HepG2 (cell line): Measurements from ENCODE around the gene CTSA. TPM values are rescaled to one million over a fixed set of nuclear protein-coding genes. Genes with fewer than 3 reads are reported as not detected.

Experiments used
- ATF7 ChIP-seq, 2 experiments: fragments of 450-650 bp in 1 of 2; sonication (generic) in 1 of 2; formaldehyde crosslinking in 1 of 2; IDR thresholded peaks; 2 replicates each; pipeline versions ENCODE4 v1.4.0 to v1.6.1; 2016 to 2020; ENCODE audit warnings: antibody characterized with exemption in 1 of 2, mild to moderate bottlenecking in 1 of 2, missing genetic modification reagents in 1 of 2
- CEBPZ ChIP-seq: IDR thresholded peaks from 2 replicates; pipeline ENCODE4 v1.6.1; 2012; ENCODE audit warnings: low read length, improper control_type of control experiment
- KDM2A ChIP-seq: sonication (generic); formaldehyde crosslinking; IDR thresholded peaks from 2 replicates; pipeline ENCODE4 v1.4.0; 2020; ENCODE audit warnings: low read depth, missing genetic modification reagents, borderline replicate concordance
- KDM3A ChIP-seq: IDR thresholded peaks from 2 replicates; pipeline ENCODE4 v1.6.1; 2018; ENCODE audit warnings: low read depth, missing compliant biosample characterization
- KDM5B ChIP-seq: sonication (generic); formaldehyde crosslinking; IDR thresholded peaks from 2 replicates; pipeline ENCODE4 v1.4.0; 2020; ENCODE audit warnings: missing genetic modification reagents, mild to moderate bottlenecking, borderline replicate concordance
- ZMYM4 ChIP-seq: sonication (generic); formaldehyde crosslinking; IDR thresholded peaks from 2 replicates; pipeline ENCODE4 v1.8.1; 2023; ENCODE audit warnings: mild to moderate bottlenecking, missing genetic modification reagents
- ZNF318 ChIP-seq: sonication (generic); formaldehyde crosslinking; IDR thresholded peaks from 2 replicates; pipeline ENCODE4 v1.4.0; 2020; ENCODE audit warnings: mild to moderate bottlenecking, missing genetic modification reagents
- ZNF501 ChIP-seq: sonication (generic); formaldehyde crosslinking; IDR thresholded peaks from 2 replicates; pipeline ENCODE4 v1.5.1; 2020; ENCODE audit warnings: mild to moderate bottlenecking, moderate library complexity, missing genetic modification reagents
- ZNF574 ChIP-seq: sonication (generic); formaldehyde crosslinking; IDR thresholded peaks from 2 replicates; pipeline ENCODE4 v1.4.0; 2020; ENCODE audit warnings: missing genetic modification reagents
- ZSCAN31 ChIP-seq: sonication (generic); formaldehyde crosslinking; IDR thresholded peaks from 2 replicates; pipeline ENCODE4 v1.5.0; 2020; ENCODE audit warnings: low read depth, mild to moderate bottlenecking, missing genetic modification reagents
- ZZZ3 ChIP-seq: sonication (generic); formaldehyde crosslinking; IDR thresholded peaks from 2 replicates; pipeline ENCODE4 v1.4.0; 2020; ENCODE audit warnings: missing genetic modification reagents, mild to moderate bottlenecking, borderline replicate concordance
- polyA plus RNA-seq, 8 experiments: library from polyadenylated mRNA; depleted of rRNA in 3 of 8; stranded (reverse) in 7 of 8; unstranded in 1 of 8; fragments of >200 nt; fragmentation: Illumina TruSeq in 4 of 8; extraction: Trizol in 4 of 8; gene quantifications; 2 replicates each; pipeline versions ENCODE4 v1.2.1 to v1.2.3, GENCODE V29; 2011 to 2016; ENCODE audit warnings: low read depth in 4 of 8, missing spikeins in 1 of 8, mixed read lengths in 1 of 8; ENCODE audit not compliant: insufficient read depth in 1 of 8
- total RNA-seq, 5 experiments: library from RNA; depleted of rRNA; stranded (reverse); fragments of >200 nt; fragmentation: Illumina TruSeq; extraction: Trizol; gene quantifications; 2 replicates each; pipeline ENCODE4 v1.2.3, GENCODE V29; 2016; ENCODE audit warnings: low read depth in 1 of 5
- TF ChIP-seq, protein P1 (sequence below): IDR thresholded peaks from 2 replicates; pipeline ENCODE4 v1.6.1; 2016; ENCODE audit warnings: low read depth, borderline replicate concordance

CTSA gene
- total and polyA plus RNA-seq, 2 of the 13 experiments (the other 11 are each of a cell fraction or from before 2014, with no cell fraction given) = 202 to 231 TPM

DNA sequence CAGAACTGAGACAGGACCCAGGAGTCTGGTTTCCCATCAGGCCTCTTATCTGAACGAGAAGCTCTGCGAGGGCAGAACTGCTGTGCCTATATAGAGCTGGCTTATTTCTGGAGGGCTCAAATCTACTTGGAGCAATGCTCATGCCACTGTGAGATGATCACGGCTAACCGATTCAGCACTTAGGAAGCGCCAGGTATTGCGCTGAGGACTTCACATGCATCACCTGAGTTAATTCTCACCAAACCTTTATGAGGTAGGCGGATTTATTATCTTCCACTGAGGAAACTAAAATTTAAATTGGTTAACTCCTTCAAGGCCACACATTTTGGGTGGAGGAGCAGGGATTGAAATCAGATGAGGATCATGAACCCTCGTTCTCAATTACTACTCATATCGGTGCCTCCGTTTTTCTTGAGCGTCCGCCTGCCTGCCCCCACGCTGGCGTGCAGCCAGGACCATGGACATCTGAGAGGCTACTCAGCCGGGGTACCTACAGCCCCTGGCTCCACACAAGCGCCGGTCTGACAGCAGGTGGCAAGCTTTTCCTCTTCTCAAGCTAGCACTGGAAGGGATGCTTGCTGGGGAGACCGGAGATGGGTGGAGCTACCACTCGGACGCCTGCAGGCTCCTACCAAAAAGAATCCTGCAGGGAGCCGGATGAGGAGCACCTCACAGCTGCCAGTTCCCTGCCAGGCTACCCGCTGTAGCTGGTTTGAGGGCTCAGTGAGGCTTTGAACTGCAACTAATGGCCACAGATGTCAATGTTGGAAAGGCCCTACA lies 42.3 kb downstream of the CTSA start (continued):
- TF ChIP-seq CEBPZ (no peak), ATF7 (IDR thresholded peaks at IDR 0.05) (no peak), ATF7 (CRISPR knock-in tag; IDR thresholded peaks at IDR 0.05) (no peak; the same call in 1 of the 2 replicates), KDM5B (CRISPR knock-in tag) (no peak), ZZZ3 (CRISPR knock-in tag) (peak; percentile 60; the same call in 1 of the 2 replicates), ZNF574 (CRISPR knock-in tag) (peak; percentile 69; the same call in 1 of the 2 replicates), ZSCAN31 (CRISPR knock-in tag) (peak; percentile 89), ZMYM4 (CRISPR knock-in tag) (peak; percentile 41), ZNF318 (CRISPR knock-in tag) (0 out of 2 replicates have a peak, but pooled peaks have one; percentile 94), KDM3A (peak; percentile 69; the same call in 1 of the 2 replicates), ZNF501 (peak; percentile 0; the same call in 1 of the 2 replicates), KDM2A (CRISPR knock-in tag) (peak; percentile 78)
- TF ChIP-seq, protein P1, sequence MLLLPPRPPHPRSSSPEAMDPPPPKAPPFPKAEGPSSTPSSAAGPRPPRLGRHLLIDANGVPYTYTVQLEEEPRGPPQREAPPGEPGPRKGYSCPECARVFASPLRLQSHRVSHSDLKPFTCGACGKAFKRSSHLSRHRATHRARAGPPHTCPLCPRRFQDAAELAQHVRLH (CRISPR knock-in tag) = 0 out of 2 replicates have a peak, but pooled peaks have one; percentile 54
